ENCODE measurements around the gene XXYLT1.

- TF ChIP-seq CTCF (IDR thresholded peaks at IDR 0.05) (no peak), POLR2A (IDR thresholded peaks at IDR 0.05) (no peak)
Observed at GRCh38 chr3:195209083-195209846, 61.7 kb downstream of the XXYLT1 start.

All from adrenal gland (tissue), 5 donors.